ENCODE data around the gene TMEM225B. TPM values are rescaled to one million over a fixed set of nuclear protein-coding genes. Genes with fewer than 3 reads are reported as not detected.

The TMEM225B gene
- total and polyA plus RNA-seq, 4 donors, result 0.10 to 0.28 (median 0.17) TPM; not detected in 1

GRCh38 chr7:99642027-99642426 lies 44.0 kb downstream of the TMEM225B start:
- Histone ChIP-seq H3K4me3 (ENCODE audit: low read depth in 1 of 3, low read length in 3 of 3) (no peak overlapping the region), H3K27me3 (ENCODE audit: control insufficient read depth in 4 of 4, insufficient read depth in 4 of 4, low read length in 3 of 4) (no peaks in the 10 kb centered on the region), H3K27ac (ENCODE audit: low read depth in 1 of 2, low read length in 2 of 2) (no peak overlapping the region), H3K9ac (ENCODE audit: low read depth in 1 of 2, low read length in 2 of 2) (no peak overlapping the region), H3K9me3 (ENCODE audit: control insufficient read depth in 4 of 4, low read length in 3 of 4) (no peaks in the 10 kb centered on the region), H3K36me3 (ENCODE audit: control insufficient read depth in 4 of 4, insufficient read depth in 3 of 4, low read depth in 1 of 4, low read length in 3 of 4) (no peaks in the 10 kb centered on the region), H3K4me1 (ENCODE audit: control insufficient read depth in 4 of 4, insufficient read depth in 4 of 4, low read length in 3 of 4) (no peaks in the 10 kb centered on the region)
- TF ChIP-seq REST (IDR thresholded peaks at IDR 0.05), result no peak
- no peak for TF ChIP-seq EGR1 (IDR thresholded peaks at IDR 0.05; ENCODE audit: low read depth in 2 of 2)
- TF ChIP-seq, protein P1, sequence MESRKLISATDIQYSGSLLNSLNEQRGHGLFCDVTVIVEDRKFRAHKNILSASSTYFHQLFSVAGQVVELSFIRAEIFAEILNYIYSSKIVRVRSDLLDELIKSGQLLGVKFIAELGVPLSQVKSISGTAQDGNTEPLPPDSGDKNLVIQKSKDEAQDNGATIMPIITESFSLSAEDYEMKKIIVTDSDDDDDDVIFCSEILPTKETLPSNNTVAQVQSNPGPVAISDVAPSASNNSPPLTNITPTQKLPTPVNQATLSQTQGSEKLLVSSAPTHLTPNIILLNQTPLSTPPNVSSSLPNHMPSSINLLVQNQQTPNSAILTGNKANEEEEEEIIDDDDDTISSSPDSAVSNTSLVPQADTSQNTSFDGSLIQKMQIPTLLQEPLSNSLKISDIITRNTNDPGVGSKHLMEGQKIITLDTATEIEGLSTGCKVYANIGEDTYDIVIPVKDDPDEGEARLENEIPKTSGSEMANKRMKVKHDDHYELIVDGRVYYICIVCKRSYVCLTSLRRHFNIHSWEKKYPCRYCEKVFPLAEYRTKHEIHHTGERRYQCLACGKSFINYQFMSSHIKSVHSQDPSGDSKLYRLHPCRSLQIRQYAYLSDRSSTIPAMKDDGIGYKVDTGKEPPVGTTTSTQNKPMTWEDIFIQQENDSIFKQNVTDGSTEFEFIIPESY (IDR thresholded peaks at IDR 0.05), result no peak
- no peak for TF ChIP-seq HNF4A (conservative IDR thresholded peaks at IDR 0.05)
- TF ChIP-seq, protein P2, sequence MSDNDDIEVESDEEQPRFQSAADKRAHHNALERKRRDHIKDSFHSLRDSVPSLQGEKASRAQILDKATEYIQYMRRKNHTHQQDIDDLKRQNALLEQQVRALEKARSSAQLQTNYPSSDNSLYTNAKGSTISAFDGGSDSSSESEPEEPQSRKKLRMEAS (IDR thresholded peaks at IDR 0.05), result no peak
- no peak for DNase-seq (ENCODE audit: low spot score)
- 92% methylated on average over 1 of the region's 1 CpG for WGBS

- no peak overlapping the region for H3K9ac ChIP-seq (ENCODE audit: low read depth in 1 of 2, low read length in 2 of 2)
- DNase-seq (ENCODE audit: low spot score), result no peak
- H3K27ac ChIP-seq (ENCODE audit: low read depth in 1 of 2, low read length in 2 of 2), result no peak overlapping the region
- H3K27me3 ChIP-seq (ENCODE audit: control insufficient read depth in 4 of 4, insufficient read depth in 4 of 4, low read length in 3 of 4), result no peaks in the 10 kb centered on the region
- TF ChIP-seq HNF4G (IDR thresholded peaks at IDR 0.05), result no peak
- no peak for TF ChIP-seq YY1 (IDR thresholded peaks at IDR 0.05)
- TF ChIP-seq FOXA1 (IDR thresholded peaks at IDR 0.05), result no peak
- TF ChIP-seq JUND (IDR thresholded peaks at IDR 0.05), result no peak
- TF ChIP-seq, protein P1 (IDR thresholded peaks at IDR 0.05), result no peak
- no peak for TF ChIP-seq GABPA (IDR thresholded peaks at IDR 0.05 in 1 of 2, conservative IDR thresholded peaks at IDR 0.05 in 1 of 2)
- TF ChIP-seq, protein P2 (IDR thresholded peaks at IDR 0.05), result no peak
- TF ChIP-seq RXRA (IDR thresholded peaks at IDR 0.05), result no peak
- TF ChIP-seq HNF4A (conservative IDR thresholded peaks at IDR 0.05), result no peak
- no peak for TF ChIP-seq NR2F2 (IDR thresholded peaks at IDR 0.05)
- no peak for TF ChIP-seq RAD21 (IDR thresholded peaks at IDR 0.05)
- TF ChIP-seq FOXA2 (IDR thresholded peaks at IDR 0.05), result no peak
- TF ChIP-seq CTCF (IDR thresholded peaks at IDR 0.05; ENCODE audit: low read depth, low read length, missing input control), result no peak
- TF ChIP-seq REST (IDR thresholded peaks at IDR 0.05), result no peak
- no peak for TF ChIP-seq EGR1 (IDR thresholded peaks at IDR 0.05; ENCODE audit: low read depth in 2 of 2)
- no peak for TF ChIP-seq SP1 (IDR thresholded peaks at IDR 0.05)
- TF ChIP-seq ATF3 (IDR thresholded peaks at IDR 0.05), result no peak
- no peak overlapping the region for H3K4me3 ChIP-seq (ENCODE audit: low read depth in 1 of 3, low read length in 3 of 3)
- peaks cover 0 to 10% (median 5%) of the 10 kb centered on the region in 4 donors for H3K36me3 ChIP-seq (ENCODE audit: control insufficient read depth in 4 of 4, insufficient read depth in 3 of 4, low read depth in 1 of 4, low read length in 3 of 4)
- no peaks in the 10 kb centered on the region for H3K9me3 ChIP-seq (ENCODE audit: control insufficient read depth in 4 of 4, low read length in 3 of 4)
- no peaks in the 10 kb centered on the region for H3K4me1 ChIP-seq (ENCODE audit: control insufficient read depth in 4 of 4, insufficient read depth in 4 of 4, low read length in 3 of 4)
- WGBS, result 88% methylated on average over 2 of the region's 2 CpGs
Measured at GRCh38 chr7:99643464-99643863, 45.4 kb downstream of the TMEM225B start.
